GM18517 (cell line): Measurements from ENCODE around the gene PCDHGB2.
A peak's percentile ranks its signal among the peaks of the same experiment; 100 is the strongest.
"Not testable (repeated sequence)": the region's sequence is repeated elsewhere in the genome, so short reads cannot be mapped to it uniquely, and the experiment has no call there.

Experiments used
- ATAC-seq: cut with Tn5 transposase; IDR thresholded peaks from one replicate; pipeline ENCODE4 v1.9.1; 2021; ENCODE audit warnings: mild to moderate bottlenecking, moderate library complexity; ENCODE audit not compliant: unreplicated experiment

The PCDHGB2 gene

GRCh38 chr5:141359790-141360426, at the start of gene PCDHGB2:
PCDHGB2 (plus strand) TSS chr5:141359994; CDS start chr5:141360136, 142 bp downstream.
- ATAC-seq = peak; percentile 56

GRCh38 chr5:141313711-141314110, 46.1 kb upstream of the PCDHGB2 start:
- ATAC-seq = no peak

GRCh38 chr5:141316963-141317362, 42.8 kb upstream of the PCDHGB2 start:
- not testable (repeated sequence) for ATAC-seq

GRCh38 chr5:141319202-141319601, 40.6 kb upstream of the PCDHGB2 start:
- no peak for ATAC-seq

- ATAC-seq = no peak
Measured at GRCh38 chr5:141319699-141320098, 40.1 kb upstream of the PCDHGB2 start.

GRCh38 chr5:141320225-141321169, 39.3 kb upstream of the PCDHGB2 start, which contains the start of gene TAF7:
TAF7 (minus strand) TSS chr5:141320784; CDS start chr5:141320044, 740 bp downstream.
- ATAC-seq = peak; percentile 87

- ATAC-seq = no peak
Measured at GRCh38 chr5:141322261-141322660, 37.5 kb upstream of the PCDHGB2 start.

- peak; percentile 45 for ATAC-seq
Measured at GRCh38 chr5:141326088-141326854, 33.5 kb upstream of the PCDHGB2 start.

GRCh38 chr5:141328231-141328630, 31.6 kb upstream of the PCDHGB2 start:
- no peak for ATAC-seq

GRCh38 chr5:141330299-141331080, 29.3 kb upstream of the PCDHGB2 start, which contains the start of gene PCDHGA1:
PCDHGA1 (plus strand) TSS chr5:141330514.
- ATAC-seq = no peak

- ATAC-seq = not testable (repeated sequence)
Measured at GRCh38 chr5:141332571-141332970, 27.2 kb upstream of the PCDHGB2 start.

- ATAC-seq = no peak
Measured at GRCh38 chr5:141338538-141339306, 21.1 kb upstream of the PCDHGB2 start, which contains the start of gene PCDHGA2. PCDHGA2 (plus strand) TSS chr5:141338760.

GRCh38 chr5:141340781-141341354, 18.9 kb upstream of the PCDHGB2 start:
- not testable (repeated sequence) for ATAC-seq

GRCh38 chr5:141342773-141343172, 17.0 kb upstream of the PCDHGB2 start:
- no peak for ATAC-seq

GRCh38 chr5:141343242-141343952, 16.4 kb upstream of the PCDHGB2 start, which contains the start of gene PCDHGA3:
PCDHGA3 (plus strand) TSS chr5:141343829; CDS start chr5:141344034, 205 bp downstream.
- no peak for ATAC-seq

GRCh38 chr5:141343953-141344463, 15.8 kb upstream of the PCDHGB2 start:
- ATAC-seq = no peak

GRCh38 chr5:141345327-141345726, 14.5 kb upstream of the PCDHGB2 start:
- no peak for ATAC-seq

- not testable (repeated sequence) for ATAC-seq
Measured at GRCh38 chr5:141346017-141346416, 13.8 kb upstream of the PCDHGB2 start.
